HG03520 (cell line): Measurements from ENCODE around the gene TREX2.

ENCODE experiments used
- ATAC-seq: cut with Tn5 transposase; IDR thresholded peaks from one replicate; pipeline ENCODE4 v1.9.1; 2021; ENCODE audit warnings: mild to moderate bottlenecking, moderate library complexity; ENCODE audit not compliant: unreplicated experiment

The TREX2 gene, protein sequence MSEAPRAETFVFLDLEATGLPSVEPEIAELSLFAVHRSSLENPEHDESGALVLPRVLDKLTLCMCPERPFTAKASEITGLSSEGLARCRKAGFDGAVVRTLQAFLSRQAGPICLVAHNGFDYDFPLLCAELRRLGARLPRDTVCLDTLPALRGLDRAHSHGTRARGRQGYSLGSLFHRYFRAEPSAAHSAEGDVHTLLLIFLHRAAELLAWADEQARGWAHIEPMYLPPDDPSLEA

DNA sequence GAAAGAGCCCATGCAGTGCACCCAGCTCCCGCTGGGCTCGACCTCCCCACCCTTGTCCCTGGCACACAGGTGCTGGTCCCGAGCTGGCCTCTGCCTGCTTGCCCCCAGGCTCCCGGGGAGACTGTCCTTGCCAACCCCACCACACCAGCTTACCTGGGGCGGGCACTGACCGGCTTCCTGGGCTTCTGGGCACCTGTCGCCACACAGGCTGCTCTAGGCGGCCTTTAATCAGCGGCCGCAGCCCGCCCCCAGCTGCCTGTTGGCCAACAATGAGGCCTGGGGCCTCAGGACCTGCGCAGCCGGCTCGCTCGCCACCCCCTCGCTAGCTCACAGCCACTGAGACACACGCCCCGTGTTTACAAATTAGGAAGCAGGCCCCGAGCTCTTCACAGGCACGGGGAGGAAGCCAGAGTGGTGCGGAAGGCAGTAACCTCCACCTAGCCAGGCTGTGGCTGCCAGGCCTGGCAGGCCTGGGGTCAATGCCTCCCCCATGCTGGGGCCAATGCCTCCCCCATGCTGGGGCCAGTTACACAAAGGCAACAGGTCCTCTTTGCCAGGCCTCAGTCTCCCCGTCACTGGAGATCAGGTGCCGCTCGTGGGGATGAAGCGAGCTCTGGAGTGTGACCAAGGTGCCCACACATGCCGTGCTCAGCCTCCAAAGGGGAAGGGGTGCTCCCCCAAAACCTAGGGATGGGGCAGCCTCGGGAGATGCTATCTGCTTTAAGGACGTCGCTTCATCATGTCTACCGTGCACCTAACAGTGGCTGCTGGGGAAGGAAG lies at the start of gene TREX2:
TSS of gene TREX2 (minus strand) at position 201 of the 780 bp plus-strand sequence. CDS start 626 bp downstream, outside the sequence.
- ATAC-seq: no peak

GRCh38 chrX:153495362-153495751 lies 49.5 kb upstream of the TREX2 start:
- no peak for ATAC-seq

DNA sequence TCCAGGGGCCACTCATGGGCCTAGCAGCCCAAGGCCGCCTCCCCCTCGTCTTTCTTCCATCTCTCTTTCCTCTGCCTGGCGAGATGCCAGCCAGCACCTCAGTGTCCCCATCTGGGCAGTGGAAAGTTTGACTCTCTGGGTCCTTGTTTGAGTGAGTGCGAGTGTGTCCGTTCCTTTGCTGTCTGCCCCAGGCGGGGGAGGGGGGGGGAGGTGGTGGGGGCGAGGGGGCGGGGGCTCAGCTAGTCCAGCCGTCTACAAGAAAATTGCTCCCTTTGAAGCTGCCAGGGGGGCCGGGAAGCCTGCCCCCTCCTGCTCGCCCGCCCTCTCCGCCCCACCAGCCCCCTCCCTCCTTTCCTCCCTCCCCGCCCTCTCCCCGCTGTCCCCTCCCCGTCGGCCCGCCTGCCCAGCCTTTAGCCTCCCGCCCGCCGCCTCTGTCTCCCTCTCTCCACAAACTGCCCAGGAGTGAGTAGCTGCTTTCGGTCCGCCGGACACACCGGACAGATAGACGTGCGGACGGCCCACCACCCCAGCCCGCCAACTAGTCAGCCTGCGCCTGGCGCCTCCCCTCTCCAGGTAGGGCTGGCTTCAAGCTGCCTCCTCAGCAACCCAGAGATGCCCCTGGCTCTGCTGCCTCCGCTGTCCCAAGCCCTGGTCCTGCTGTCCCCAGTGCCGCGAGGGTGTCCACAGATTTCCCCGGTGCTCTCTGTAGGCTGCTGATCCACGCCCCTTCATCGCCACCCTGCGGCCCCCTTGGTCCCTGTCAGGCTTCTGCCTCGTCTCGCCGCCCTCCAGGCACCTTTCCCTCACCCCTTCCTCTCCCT lies 48.9 kb upstream of the TREX2 start, which contains the start of gene BGN:
TSS of gene BGN (plus strand) at position 440 of the 821 bp plus-strand sequence. CDS start 9,652 bp downstream, outside the sequence.
- no peak for ATAC-seq

GRCh38 chrX:153494061-153494460 lies 48.2 kb upstream of the TREX2 start:
- no peak for ATAC-seq

DNA sequence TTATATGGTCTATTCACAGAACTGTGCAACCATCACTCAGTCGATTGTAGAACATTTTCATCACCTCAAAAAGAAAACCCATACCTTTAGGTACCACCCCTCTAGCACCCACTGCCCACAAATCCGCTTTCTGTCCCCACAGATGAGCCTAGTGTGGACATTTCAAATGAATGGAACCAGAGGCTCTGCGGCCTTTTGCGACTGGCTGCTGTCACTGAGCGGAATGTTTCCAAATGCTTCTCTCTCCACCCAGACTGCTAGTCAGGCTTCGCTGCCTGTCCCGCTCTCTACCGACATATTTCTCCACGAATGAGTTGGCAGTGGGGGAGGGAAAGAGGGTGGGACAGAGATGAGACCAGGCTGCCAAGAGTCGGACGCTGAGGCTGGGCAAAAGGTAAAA lies 47.2 kb upstream of the TREX2 start:
- no peak for ATAC-seq

DNA sequence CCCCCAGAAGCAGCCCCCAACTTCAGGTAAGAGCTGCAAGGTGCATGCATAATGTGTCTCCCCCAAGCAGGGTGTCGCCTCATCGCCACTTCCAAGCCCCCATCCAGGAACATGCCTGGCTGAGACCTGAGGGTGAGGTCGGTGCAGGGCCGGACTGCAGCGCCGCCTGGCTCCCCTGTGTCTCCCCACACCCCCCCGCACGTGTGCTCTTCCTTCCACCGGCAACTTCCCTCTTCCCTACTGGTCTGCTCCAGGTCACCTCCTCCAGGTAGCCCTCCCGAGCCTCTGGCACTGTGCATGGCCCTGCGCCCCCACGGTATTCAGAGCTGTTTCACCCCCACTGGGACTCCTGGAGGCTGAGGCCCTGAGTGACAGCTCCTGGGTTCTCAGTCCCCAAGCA lies 46.7 kb upstream of the TREX2 start:
- no peak for ATAC-seq

DNA sequence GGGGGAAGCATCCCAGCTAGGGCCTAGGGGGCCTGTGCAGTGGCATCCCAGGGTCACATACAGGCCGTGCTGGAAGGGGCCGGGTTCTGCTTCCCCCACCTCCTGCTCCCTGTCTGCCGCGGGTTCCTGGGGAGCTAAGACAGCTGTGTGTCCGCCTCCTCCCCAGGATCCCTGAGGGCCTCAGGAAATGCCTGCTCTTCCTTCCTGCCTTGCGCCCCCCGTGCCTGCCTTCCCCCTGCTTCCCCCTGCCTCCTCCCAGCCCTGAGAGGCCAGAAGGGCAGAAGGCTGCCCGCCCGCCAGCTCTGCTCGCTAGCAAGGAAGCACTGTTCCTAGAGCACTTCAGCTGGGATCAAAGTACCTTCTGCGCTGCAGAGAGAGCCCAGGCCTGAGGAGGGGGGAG lies 46.1 kb upstream of the TREX2 start:
- no peak for ATAC-seq

DNA sequence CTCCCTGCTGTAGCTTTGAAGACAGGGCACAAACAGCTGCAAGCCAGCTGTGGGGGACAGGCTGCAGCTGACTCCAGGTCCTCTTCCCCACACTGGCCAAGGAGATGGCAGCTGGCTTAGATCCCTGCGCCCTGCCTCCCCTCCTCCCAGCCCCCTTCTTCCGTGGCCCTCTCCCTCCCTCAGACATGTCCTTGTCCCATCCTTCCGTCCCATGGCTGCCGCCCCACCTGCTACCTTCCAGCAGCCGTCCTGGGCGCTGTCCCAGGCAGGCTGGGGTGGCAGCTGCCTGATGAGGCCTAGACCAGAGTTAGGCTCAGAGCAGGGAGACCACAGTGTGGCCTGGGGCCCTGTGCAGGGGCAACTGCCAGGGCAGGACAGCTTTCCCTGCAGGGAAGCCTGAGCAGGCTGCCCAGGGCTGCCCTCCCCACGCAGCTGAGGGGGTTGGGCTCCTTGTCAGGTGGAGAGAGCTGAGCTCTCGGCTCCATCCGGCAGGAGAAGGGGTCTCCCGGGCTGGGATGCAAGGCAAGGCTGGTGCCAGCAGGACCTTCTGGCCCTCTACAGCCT lies 45.6 kb upstream of the TREX2 start:
- ATAC-seq: no peak

DNA sequence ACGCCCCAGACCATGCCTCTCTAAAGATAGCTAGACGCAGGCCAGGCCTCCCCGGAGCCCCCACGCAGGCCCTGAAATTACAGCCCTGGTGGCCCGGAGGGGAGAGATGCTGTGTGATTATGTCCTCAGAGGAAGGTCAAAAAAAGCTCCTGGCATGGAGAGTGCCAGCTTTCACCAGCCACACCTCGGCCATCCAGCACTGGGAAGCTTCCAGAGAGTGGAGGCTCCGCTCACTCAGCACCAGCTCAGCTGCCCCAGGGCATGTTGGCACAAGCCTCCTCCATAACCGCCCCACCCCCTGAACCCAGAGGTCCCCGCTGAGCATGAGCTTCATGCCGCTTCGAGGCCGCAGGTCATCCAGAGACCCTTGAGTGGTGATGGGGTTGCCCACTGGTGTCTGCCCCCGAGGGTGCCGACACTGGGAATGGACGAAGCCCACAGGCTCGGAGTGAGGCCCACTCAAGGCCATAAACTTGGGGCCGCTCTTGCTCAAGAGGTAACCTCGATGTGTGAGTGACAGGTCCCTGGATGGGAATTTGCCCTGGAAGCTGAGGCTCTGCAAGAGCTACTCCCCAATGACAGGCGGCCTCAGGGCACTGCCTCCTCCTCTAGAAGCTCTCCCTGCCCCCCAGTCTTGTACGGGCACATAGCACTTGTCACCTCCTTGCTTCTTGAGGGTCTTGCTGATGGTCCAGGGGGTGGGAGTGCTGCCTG lies 44.5 kb upstream of the TREX2 start:
- no peak for ATAC-seq

DNA sequence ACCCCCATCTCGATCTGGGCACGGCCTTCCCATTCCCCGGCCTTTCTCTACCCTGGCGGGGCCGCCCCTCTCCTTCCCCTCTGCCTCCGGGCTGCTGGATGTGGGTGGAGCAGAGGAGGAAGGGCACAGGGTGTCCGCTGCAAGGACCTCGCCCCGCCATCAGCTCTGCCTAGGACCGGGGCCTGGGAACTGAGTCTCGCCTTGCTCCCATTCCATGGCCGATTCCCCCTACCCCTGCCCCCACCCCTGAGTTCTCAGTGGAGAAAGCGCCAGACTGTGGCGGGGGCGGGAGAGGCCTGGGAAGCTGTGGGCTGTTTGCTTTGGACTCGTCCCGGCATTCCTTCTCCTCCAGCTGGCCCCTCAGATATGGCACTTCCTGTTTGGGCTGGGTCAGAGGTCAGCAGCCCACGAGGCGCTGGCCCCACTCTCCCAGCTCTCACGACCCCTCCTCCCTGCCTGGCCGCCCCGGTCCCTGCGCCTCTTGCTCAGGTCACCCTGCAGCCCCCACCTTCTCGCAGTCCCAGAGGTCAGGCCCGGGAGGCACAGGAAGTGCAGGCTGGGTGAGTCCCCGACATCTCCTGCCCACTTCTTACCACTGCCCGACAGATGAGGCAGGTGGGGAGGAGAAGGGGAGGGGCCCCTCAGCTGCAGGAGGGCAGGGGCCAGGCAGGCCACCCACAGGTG lies 42.5 kb upstream of the TREX2 start:
- no peak for ATAC-seq

DNA sequence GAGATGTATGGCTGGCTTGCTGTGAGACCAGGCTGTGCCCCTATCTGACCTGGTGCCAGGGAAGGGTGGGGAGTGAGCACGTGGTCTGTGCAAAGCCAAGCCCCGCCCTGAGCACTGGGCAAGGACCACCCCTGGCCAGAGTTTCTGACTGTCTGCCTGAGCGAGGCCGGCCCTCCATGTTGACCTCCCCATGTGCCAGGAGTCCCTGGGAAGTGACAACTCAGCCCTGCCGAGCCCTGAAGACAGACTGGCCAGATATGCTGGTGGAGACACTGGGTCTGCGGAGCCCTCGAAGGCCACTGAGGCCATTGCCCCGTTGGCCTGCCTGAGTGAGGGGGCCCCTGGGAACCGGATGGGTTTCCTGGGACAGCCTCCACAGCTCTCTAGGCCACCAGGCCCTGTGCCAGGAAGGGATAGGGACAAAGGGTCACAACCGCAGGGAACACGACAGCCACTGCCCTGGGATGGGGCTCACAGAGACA lies 41.8 kb upstream of the TREX2 start:
- ATAC-seq: no peak

GRCh38 chrX:153486171-153486570 lies 40.3 kb upstream of the TREX2 start:
- no peak for ATAC-seq

DNA sequence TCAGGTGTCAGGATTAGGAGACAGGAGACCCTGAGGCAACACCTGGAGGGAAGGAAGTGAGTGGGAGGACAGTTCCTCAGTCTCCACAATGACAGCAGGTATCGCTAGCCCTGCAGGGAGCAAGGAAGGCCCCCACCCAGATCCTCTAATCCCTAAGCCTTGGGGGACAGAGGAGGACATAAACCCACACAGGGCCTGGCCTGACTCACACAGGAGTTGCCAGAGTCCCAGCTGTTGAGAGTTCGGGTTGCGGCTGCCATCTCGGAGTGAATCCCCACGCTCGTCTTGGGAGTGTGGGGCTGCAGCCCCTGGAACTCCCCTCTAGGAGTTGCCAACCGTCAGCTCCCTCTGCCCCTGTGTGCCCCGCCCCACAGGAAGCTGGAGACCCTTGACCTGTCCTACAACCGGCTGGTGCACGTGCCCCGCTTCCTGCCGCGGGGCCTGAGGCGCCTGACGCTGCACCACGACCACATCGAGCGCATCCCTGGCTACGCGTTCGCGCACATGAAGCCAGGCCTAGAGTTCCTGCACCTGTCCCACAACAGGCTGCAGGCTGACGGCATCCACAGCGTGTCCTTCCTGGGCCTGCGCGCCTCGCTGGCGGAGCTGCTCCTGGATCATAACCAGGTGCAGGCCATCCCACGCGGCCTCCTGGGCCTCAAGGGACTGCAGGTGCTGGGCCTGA lies 39.7 kb upstream of the TREX2 start:
- ATAC-seq: no peak

GRCh38 chrX:153482376-153483015 lies 36.6 kb upstream of the TREX2 start:
- ATAC-seq: no peak

GRCh38 chrX:153481043-153481442 lies 35.2 kb upstream of the TREX2 start:
- ATAC-seq: no peak

DNA sequence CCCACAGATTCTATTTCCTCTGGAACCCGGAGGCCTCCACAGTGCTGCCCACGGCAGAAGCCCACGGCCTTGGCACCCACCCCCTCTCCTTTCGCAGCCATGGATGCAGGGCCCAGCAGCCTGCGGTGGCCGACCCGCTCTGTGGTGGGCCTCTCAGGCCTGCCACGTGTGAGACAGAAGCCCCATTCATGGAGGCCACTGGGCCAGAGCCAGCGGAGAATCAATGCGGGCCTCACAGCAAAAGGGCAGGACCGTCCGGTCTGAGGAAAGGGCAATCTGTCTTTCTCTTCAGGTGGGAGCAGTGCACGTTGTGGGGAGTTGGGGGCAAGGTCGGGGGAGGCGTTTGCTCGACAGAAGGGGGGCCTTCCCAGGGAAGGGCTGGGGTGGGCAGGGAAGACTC lies 32.9 kb upstream of the TREX2 start:
- ATAC-seq: no peak

DNA sequence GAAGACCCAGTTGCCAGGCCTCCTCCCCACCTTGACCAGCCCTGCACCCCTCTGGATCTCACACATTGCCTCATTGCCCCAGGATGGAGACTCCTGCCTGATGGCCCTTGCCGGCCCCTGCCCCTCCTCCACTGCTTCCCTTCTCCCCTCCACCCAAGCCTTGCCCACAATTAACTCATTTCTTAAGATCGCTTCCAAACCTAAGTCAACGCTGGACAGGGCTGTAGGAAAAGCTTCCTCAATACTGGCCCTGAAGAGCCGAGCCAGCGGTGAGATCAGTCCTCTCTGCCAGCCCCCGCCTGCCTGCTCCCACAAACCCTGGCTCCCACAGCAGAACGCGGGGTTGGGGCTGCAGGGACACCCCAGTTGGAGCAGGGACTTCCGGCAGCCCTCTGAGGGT lies 32.0 kb upstream of the TREX2 start:
- ATAC-seq: no peak

- ATAC-seq: no peak
These were observed 31.6 kb upstream of the TREX2 start for GRCh38 chrX:153477364-153477857.
